Activated CD4-positive, CD25-positive, alpha-beta regulatory T cell treated with anti-CD3 and anti-CD28 coated beads, Interleukin-2, amount 50 U/mL, for 72 hours (primary cell): ENCODE measurements around the gene POU4F2.
"Not testable (repeated sequence)": the region's sequence is repeated elsewhere in the genome, so short reads cannot be mapped to it uniquely, and the experiment has no call there.

Experiments used
- DNase-seq: peaks from one replicate; pipeline ENCODE4 v3.0.0; 2021

POU4F2 gene

DNA sequence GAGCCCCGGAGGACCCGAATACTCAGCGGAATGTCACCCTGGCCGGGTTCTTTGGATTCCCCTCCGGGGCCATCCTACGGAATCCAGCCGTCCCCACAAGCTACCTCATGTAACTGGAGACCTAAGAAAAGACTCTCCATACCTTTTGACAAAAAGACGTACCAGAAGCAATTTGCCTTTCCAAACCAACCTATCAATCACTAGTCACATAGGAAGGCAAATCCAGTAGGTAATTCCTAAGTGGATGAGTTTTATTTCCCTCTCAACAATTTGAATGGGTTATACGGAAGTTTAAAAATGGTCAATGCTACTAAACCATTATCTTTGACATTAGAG lies 16.8 kb downstream of the POU4F2 start:
- no peak for DNase-seq

GRCh38 chr4:146661367-146661766 lies 22.7 kb downstream of the POU4F2 start:
- no peak for DNase-seq

DNA sequence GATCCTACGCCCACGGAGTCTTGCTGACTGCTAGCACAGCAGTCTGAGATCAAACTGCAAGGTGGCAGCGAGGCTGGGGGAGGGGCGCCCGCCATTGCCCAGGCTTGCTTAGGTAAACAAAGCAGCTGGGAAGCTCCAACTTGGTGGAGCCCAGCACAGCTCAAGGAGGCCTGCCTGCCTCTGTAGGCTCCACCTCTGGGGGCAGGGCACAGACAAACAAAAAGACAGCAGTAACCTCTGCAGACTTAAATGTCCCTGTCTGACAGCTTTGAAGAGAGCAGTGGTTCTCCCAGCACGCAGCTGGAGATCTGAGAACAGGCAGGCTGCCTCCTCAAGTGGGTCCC lies 25.2 kb downstream of the POU4F2 start:
- not testable (repeated sequence) for DNase-seq

- DNase-seq = no peak
Observed at GRCh38 chr4:146674829-146675570, 36.3 kb downstream of the POU4F2 start.
